ENCODE measurements around the gene EPC2. TPM values are rescaled to one million over a fixed set of nuclear protein-coding genes. Genes with fewer than 3 reads are reported as not detected.
A peak's percentile ranks its signal among the peaks of the same experiment; 100 is the strongest.

EPC2 gene
- total RNA-seq, 1 donor from 2014 or later = 39.2 TPM

DNA sequence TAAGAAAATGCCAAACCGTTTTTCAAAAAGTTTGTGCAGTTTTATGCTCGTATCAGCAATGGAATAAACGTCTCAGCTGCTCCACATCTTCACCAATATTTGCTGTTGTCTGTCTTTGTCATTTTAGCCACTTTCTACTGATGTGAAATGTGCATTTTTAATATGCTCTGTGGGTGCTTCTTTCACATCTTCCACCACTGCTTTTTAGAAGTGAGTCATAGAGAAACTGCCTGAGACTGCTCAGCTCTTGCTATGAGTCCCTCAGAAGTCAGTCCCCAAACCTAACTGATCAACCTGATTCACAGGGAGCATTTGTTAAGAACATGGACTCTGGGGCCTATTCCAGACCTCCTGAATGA, 41.0 kb upstream of the EPC2 start:
- Mint-ChIP-seq H3K36me3 (ENCODE audit: unreplicated experiment) (no peaks in the 10 kb centered on the region), H3K27ac (ENCODE audit: unreplicated experiment) (no peak overlapping the region), H3K27me3 (ENCODE audit: unreplicated experiment) (peaks cover 7% of the 10 kb centered on the region), H3K4me3 (ENCODE audit: unreplicated experiment) (no peak overlapping the region), H3K9me3 (ENCODE audit: unreplicated experiment) (peaks cover 8% of the 10 kb centered on the region), H3K4me1 (ENCODE audit: unreplicated experiment) (no peaks in the 10 kb centered on the region)
- no peak for DNase-seq (ENCODE audit: extremely low spot score, unreplicated experiment)
- TF ChIP-seq CTCF (IDR thresholded peaks at IDR 0.05) = no peak

DNA sequence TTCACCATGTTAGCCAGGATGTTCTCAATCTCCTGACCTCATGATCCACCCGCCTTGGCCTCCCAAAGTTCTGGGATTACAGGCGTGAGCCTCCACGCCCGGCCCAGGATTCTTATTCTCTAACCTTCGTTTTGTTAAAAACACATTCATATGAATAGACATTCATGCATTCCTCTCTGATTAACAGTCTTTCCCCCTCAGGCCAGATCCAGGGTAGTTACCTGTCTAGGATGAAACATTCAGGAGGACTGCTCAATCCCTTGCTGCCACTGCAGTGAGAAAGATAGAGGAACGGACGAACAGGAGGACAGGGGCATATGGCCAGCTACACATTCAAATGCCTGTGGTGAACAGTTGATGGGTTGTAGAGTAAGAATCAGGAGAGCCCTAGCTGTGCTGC, 39.6 kb upstream of the EPC2 start:
- H3K4me3 Mint-ChIP-seq (ENCODE audit: unreplicated experiment) = no peak overlapping the region
- no peaks in the 10 kb centered on the region for H3K36me3 Mint-ChIP-seq (ENCODE audit: unreplicated experiment)
- H3K27ac Mint-ChIP-seq (ENCODE audit: unreplicated experiment) = no peak overlapping the region
- DNase-seq (ENCODE audit: extremely low spot score, unreplicated experiment) = no peak
- no peaks in the 10 kb centered on the region for H3K4me1 Mint-ChIP-seq (ENCODE audit: unreplicated experiment)
- TF ChIP-seq CTCF (IDR thresholded peaks at IDR 0.05) = no peak
- peaks cover 3% of the 10 kb centered on the region for H3K27me3 Mint-ChIP-seq (ENCODE audit: unreplicated experiment)
- peaks cover 8% of the 10 kb centered on the region for H3K9me3 Mint-ChIP-seq (ENCODE audit: unreplicated experiment)

DNA sequence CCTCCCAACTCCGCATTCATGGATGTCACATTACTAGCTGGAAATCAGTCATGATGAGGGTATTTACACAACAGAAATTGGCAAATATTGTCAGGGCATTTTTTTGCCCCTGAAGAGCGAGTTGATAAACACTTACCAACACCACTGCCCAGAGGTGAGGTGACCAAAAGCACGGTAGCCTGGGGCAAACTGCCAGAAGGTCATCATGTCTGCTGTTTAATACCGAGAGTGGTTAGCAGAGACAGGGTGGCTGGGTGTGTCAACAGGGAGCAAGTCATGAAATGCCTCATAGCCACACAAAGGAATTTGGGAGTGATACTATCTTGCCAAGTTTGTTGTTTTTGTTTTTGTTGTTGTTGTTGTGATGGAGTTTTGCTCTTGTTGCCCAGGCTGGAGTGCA, 37.0 kb upstream of the EPC2 start:
- Mint-ChIP-seq H3K27ac (ENCODE audit: unreplicated experiment) (no peak overlapping the region), H3K4me1 (ENCODE audit: unreplicated experiment) (no peaks in the 10 kb centered on the region)

DNA sequence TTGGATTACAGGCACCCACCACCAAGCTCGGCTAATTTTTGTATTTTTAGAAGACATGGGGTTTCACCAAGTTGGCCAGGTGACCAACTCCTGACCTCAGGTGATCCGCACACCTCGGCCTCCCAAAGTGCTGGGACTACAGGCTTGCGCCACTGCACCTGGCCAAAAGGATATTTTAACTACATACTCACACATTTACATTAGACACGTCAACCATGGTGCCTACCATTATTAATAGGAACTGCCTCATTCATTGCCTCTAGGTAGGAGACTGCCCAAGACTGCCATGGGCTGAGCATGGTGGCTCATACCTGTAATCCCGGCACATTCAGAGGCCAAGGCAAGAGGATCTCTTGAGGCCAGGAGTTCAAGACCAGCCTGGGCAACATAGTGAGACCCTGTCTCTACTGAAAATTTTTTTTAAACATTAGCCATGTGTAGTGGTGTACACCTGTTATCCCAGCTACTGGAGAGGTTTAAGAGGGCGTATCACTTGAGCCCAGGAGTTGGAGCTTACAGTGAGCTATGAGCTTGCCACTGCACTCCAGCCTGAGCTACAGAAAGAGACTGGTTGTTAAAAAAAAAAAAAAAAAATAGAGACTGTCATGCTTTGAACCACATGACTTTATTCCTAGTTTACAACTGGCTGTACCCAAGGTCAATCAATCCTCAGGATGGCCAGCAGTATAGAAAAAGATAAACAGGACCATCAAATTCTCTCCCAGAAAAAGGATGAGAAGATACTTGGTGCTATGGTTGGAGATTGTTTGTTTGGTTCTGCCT, 31.1 kb upstream of the EPC2 start:
- Mint-ChIP-seq H3K4me1 (ENCODE audit: unreplicated experiment) (peaks cover 29% of the 10 kb centered on the region), H3K27me3 (ENCODE audit: unreplicated experiment) (no peaks in the 10 kb centered on the region), H3K36me3 (ENCODE audit: unreplicated experiment) (no peaks in the 10 kb centered on the region), H3K9me3 (ENCODE audit: unreplicated experiment) (no peaks in the 10 kb centered on the region), H3K27ac (ENCODE audit: unreplicated experiment) (peak overlapping the region; percentile 89), H3K4me3 (ENCODE audit: unreplicated experiment) (no peak overlapping the region)
- no peak for DNase-seq (ENCODE audit: extremely low spot score, unreplicated experiment)
- no peak for TF ChIP-seq CTCF (IDR thresholded peaks at IDR 0.05)

More for the DNA sequence above, 37.0 kb upstream of the EPC2 start:
- H3K36me3 Mint-ChIP-seq (ENCODE audit: unreplicated experiment) = no peaks in the 10 kb centered on the region
- peaks cover 5% of the 10 kb centered on the region for H3K9me3 Mint-ChIP-seq (ENCODE audit: unreplicated experiment)
- DNase-seq (ENCODE audit: extremely low spot score, unreplicated experiment) = no peak
- no peaks in the 10 kb centered on the region for H3K27me3 Mint-ChIP-seq (ENCODE audit: unreplicated experiment)
- no peak overlapping the region for H3K4me3 Mint-ChIP-seq (ENCODE audit: unreplicated experiment)
- no peak for TF ChIP-seq CTCF (IDR thresholded peaks at IDR 0.05)

DNA sequence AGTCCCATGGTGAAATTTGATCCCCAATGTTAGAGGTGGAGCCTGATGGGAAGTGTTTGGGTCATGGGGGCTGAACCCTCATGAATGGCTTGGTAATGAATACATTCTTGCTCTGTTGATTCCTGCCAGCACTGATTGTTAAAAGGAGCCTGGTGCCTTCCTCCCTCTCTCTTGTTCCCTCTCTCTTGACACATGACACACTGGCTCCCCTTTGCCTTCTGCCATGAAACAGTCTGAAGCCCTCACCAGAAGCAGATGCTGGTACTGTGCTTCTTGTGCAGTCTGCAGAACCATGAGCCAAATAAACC, 30.6 kb upstream of the EPC2 start:
- H3K27ac Mint-ChIP-seq (ENCODE audit: unreplicated experiment) = peak overlapping the region; percentile 89
- peak overlapping the region; percentile 26 for H3K4me3 Mint-ChIP-seq (ENCODE audit: unreplicated experiment)
- H3K36me3 Mint-ChIP-seq (ENCODE audit: unreplicated experiment) = no peaks in the 10 kb centered on the region
- H3K4me1 Mint-ChIP-seq (ENCODE audit: unreplicated experiment) = peaks cover 29% of the 10 kb centered on the region
- no peak for TF ChIP-seq CTCF (IDR thresholded peaks at IDR 0.05)
- no peak for DNase-seq (ENCODE audit: extremely low spot score, unreplicated experiment)
- no peaks in the 10 kb centered on the region for H3K9me3 Mint-ChIP-seq (ENCODE audit: unreplicated experiment)
- H3K27me3 Mint-ChIP-seq (ENCODE audit: unreplicated experiment) = no peaks in the 10 kb centered on the region

All from osteocyte (in vitro differentiated cells).